Stimulated activated CD4-positive, alpha-beta T cell treated with anti-CD3 and anti-CD28 coated beads, Interleukin-1b, Interleukin-23, amount 100 ng/mL, for 1 hour (primary cell): Measurements from ENCODE around the gene TXNRD2.

Source experiments
- DNase-seq, 2 donors: peaks; one replicate each; pipeline ENCODE4 v3.0.0-alpha.2; 2020; ENCODE audit warnings: low read depth in 2 of 2

Gene TXNRD2

DNA sequence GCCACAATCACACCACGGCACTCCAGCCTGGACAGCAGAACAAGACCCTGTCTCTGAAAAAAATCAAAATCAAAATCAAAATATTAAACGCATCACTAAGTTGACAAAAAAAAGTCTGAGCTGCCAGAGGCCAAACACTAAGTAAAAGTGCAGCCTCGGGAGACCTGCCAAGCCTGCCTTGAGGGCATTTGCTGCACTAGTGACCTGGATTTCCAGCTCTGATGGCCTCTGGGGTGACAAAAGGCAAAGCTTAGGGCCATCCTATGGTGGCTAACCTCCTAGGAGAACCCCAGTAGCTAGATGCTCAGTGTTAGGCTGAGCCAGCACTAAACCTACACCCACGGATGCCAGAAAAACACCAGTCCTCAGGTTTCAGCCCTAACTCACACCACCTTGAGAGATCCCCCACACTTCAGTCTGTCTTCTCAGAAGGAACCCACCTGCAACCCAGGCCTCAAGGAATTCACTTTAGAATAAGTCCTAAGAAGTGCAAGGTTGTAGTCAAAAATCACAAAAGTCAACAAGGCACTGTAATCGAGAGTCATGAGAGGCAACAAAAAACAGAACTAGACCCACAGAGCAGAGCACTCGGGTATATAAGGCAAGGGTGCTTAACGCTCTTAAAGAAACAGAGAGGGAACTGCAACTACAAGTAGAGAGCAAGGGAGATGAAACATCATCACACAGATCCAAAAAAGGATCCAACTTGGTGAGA lies 115.6 kb downstream of the TXNRD2 start:
- no peak for DNase-seq
